Measurements from ENCODE around the gene CADM2.

DNA sequence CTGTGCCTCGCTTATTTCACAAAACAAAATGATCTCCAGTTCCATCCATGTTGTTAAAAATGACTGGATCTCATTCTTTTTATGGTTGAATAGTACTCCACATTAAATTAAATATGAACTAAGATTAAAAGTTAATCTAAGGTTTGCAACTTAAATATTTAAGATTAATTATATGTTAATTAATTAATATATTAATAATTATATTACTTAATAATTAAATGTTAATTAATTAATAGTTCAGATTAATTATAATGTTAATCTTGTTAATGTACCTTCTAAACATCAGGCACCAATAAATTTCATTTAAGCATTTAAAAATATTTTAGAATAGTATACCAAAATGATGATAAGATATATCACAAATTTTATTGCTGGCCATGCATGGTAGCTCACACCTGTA lies 971.9 kb downstream of the CADM2 start:
- TF ChIP-seq, protein P1, sequence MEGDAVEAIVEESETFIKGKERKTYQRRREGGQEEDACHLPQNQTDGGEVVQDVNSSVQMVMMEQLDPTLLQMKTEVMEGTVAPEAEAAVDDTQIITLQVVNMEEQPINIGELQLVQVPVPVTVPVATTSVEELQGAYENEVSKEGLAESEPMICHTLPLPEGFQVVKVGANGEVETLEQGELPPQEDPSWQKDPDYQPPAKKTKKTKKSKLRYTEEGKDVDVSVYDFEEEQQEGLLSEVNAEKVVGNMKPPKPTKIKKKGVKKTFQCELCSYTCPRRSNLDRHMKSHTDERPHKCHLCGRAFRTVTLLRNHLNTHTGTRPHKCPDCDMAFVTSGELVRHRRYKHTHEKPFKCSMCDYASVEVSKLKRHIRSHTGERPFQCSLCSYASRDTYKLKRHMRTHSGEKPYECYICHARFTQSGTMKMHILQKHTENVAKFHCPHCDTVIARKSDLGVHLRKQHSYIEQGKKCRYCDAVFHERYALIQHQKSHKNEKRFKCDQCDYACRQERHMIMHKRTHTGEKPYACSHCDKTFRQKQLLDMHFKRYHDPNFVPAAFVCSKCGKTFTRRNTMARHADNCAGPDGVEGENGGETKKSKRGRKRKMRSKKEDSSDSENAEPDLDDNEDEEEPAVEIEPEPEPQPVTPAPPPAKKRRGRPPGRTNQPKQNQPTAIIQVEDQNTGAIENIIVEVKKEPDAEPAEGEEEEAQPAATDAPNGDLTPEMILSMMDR (IDR thresholded peaks at IDR 0.05; ENCODE audit: insufficient read depth, low read depth, low read length) = no peak
- no peak for TF ChIP-seq EZH2 (IDR thresholded peaks at IDR 0.05; ENCODE audit: insufficient read depth, low read length)
